ENCODE results near the gene CES3.
"Not testable (repeated sequence)": the region's sequence is repeated elsewhere in the genome, so short reads cannot be mapped to it uniquely, and the experiment has no call there.

CES3 gene

GRCh38 chr16:66926171-66926947 lies 34.7 kb upstream of the CES3 start:
- FAIRE-seq (no peak), DNase-seq (ENCODE audit: extremely low spot score, insufficient read length, low read depth) (no peak)

GRCh38 chr16:66926961-66927436 lies 34.1 kb upstream of the CES3 start:
- FAIRE-seq (no peak), DNase-seq (ENCODE audit: extremely low spot score, insufficient read length, low read depth) (no peak)

- no peak for FAIRE-seq
These were observed 33.0 kb upstream of the CES3 start for GRCh38 chr16:66927918-66928649.

GRCh38 chr16:66928702-66929388 lies 32.2 kb upstream of the CES3 start:
- FAIRE-seq = no peak
- DNase-seq (ENCODE audit: extremely low spot score, insufficient read length, low read depth) = no peak

More at GRCh38 chr16:66927918-66928649, 33.0 kb upstream of the CES3 start:
- no peak for DNase-seq (ENCODE audit: extremely low spot score, insufficient read length, low read depth)

GRCh38 chr16:66930189-66930588 lies 30.9 kb upstream of the CES3 start:
- FAIRE-seq = no peak
- no peak for DNase-seq (ENCODE audit: extremely low spot score, insufficient read length, low read depth)

- no peak for DNase-seq (ENCODE audit: extremely low spot score, insufficient read length, low read depth)
- FAIRE-seq = no peak
These were observed 29.4 kb upstream of the CES3 start for GRCh38 chr16:66931665-66932064.

GRCh38 chr16:66932076-66932475 lies 29.0 kb upstream of the CES3 start:
- FAIRE-seq (no peak), DNase-seq (ENCODE audit: extremely low spot score, insufficient read length, low read depth) (no peak)

- FAIRE-seq = no peak
- no peak for DNase-seq (ENCODE audit: extremely low spot score, insufficient read length, low read depth)
These were observed 27.3 kb upstream of the CES3 start for GRCh38 chr16:66933776-66934137.

- peak; percentile 93 for FAIRE-seq
- peak; percentile 91 for DNase-seq (ENCODE audit: extremely low spot score, insufficient read length, low read depth)
These were observed 26.8 kb upstream of the CES3 start, which contains the start of gene CIAO2B for GRCh38 chr16:66934138-66934838. CIAO2B (minus strand) TSS chr16:66934402; CDS start chr16:66934364, 38 bp downstream.

GRCh38 chr16:66934839-66935313 lies 26.2 kb upstream of the CES3 start:
- not testable (repeated sequence) for DNase-seq (ENCODE audit: extremely low spot score, insufficient read length, low read depth); FAIRE-seq

- no peak for FAIRE-seq
- DNase-seq (ENCODE audit: extremely low spot score, insufficient read length, low read depth) = no peak
These were observed 25.6 kb upstream of the CES3 start, which contains the start of gene CES2 for GRCh38 chr16:66935314-66936011. CES2 (plus strand) TSS chr16:66935516; CDS start chr16:66935636, 120 bp downstream.

GRCh38 chr16:66936462-66936861 lies 24.6 kb upstream of the CES3 start:
- no peak for DNase-seq (ENCODE audit: extremely low spot score, insufficient read length, low read depth)
- peak; percentile 15 for FAIRE-seq

GRCh38 chr16:66936889-66937554 lies 24.0 kb upstream of the CES3 start:
- DNase-seq (ENCODE audit: extremely low spot score, insufficient read length, low read depth) (no peak), FAIRE-seq (no peak)

GRCh38 chr16:66937725-66938337 lies 23.2 kb upstream of the CES3 start:
- DNase-seq (ENCODE audit: extremely low spot score, insufficient read length, low read depth) (no peak), FAIRE-seq (no peak)

- FAIRE-seq = no peak
- no peak for DNase-seq (ENCODE audit: extremely low spot score, insufficient read length, low read depth)
These were observed 21.7 kb upstream of the CES3 start for GRCh38 chr16:66939366-66939765.

GRCh38 chr16:66940236-66940635 lies 20.8 kb upstream of the CES3 start:
- no peak for FAIRE-seq
- DNase-seq (ENCODE audit: extremely low spot score, insufficient read length, low read depth) = no peak

GRCh38 chr16:66942981-66943380 lies 18.1 kb upstream of the CES3 start:
- DNase-seq (ENCODE audit: extremely low spot score, insufficient read length, low read depth) (no peak), FAIRE-seq (no peak)

- no peak for FAIRE-seq
- no peak for DNase-seq (ENCODE audit: extremely low spot score, insufficient read length, low read depth)
These were observed 17.5 kb upstream of the CES3 start for GRCh38 chr16:66943426-66944053.
